ENCODE results near the gene VPS51. TPM values are rescaled to one million over a fixed set of nuclear protein-coding genes. Genes with fewer than 3 reads are reported as not detected.
A peak's percentile ranks its signal among the peaks of the same experiment; 100 is the strongest.

Gene VPS51
- total and polyA plus RNA-seq, 2 of the 13 experiments (the other 11 are each of a cell fraction or from before 2014, with no cell fraction given), result 76.3 to 90.6 TPM

- no peak for TF ChIP-seq DMTF1 (CRISPR knock-in tag; IDR thresholded peaks at IDR 0.05)
- TF ChIP-seq ZSCAN5A (CRISPR knock-in tag; IDR thresholded peaks at IDR 0.05; ENCODE audit: borderline replicate concordance), result 0 out of 2 replicates have a peak, but pooled peaks have one; percentile 39
- TF ChIP-seq ZNF768 (CRISPR knock-in tag; IDR thresholded peaks at IDR 0.05), result peak; percentile 53; the same call in 1 of the 2 replicates
- TF ChIP-seq MYPOP (CRISPR knock-in tag; IDR thresholded peaks at IDR 0.05), result no peak; the same call in 1 of the 2 replicates
- TF ChIP-seq RFX3 (CRISPR knock-in tag; IDR thresholded peaks at IDR 0.05), result no peak
- no peak for TF ChIP-seq PTBP1 (IDR thresholded peaks at IDR 0.05; ENCODE audit: low read depth, low read length, poor library complexity, severe bottlenecking)
- TF ChIP-seq ZBTB10 (CRISPR knock-in tag; IDR thresholded peaks at IDR 0.05; ENCODE audit: borderline replicate concordance), result no peak
- no peak for TF ChIP-seq WIZ (CRISPR knock-in tag; IDR thresholded peaks at IDR 0.05)
- TF ChIP-seq KDM6A (CRISPR knock-in tag; IDR thresholded peaks at IDR 0.05; ENCODE audit: low read depth), result no peak
- TF ChIP-seq FOXP4 (CRISPR knock-in tag; IDR thresholded peaks at IDR 0.05), result peak; percentile 18; the same call in 1 of the 2 replicates
- TF ChIP-seq ZNF773 (CRISPR knock-in tag; IDR thresholded peaks at IDR 0.05; ENCODE audit: borderline replicate concordance), result no peak
- TF ChIP-seq ZNF3 (CRISPR knock-in tag; IDR thresholded peaks at IDR 0.05), result no peak
- TF ChIP-seq ZNF644 (CRISPR knock-in tag; IDR thresholded peaks at IDR 0.05; ENCODE audit: low read depth), result 0 out of 2 replicates have a peak, but pooled peaks have one; percentile 11
- no peak for TF ChIP-seq ZFAT (CRISPR knock-in tag; conservative IDR thresholded peaks at IDR 0.05)
- TF ChIP-seq SNRNP70 (IDR thresholded peaks at IDR 0.05; ENCODE audit: low read depth, low read length), result no peak
- TF ChIP-seq THAP8 (CRISPR knock-in tag; IDR thresholded peaks at IDR 0.05; ENCODE audit: borderline replicate concordance), result no peak
Measured at GRCh38 chr11:65121865-65122696, 26.1 kb downstream of the VPS51 start, which contains the start of the genes FAU and MRPL49 (continued).
